GM20000 (cell line): ENCODE measurements around the gene SULT4A1.

Source experiments
- DNase-seq: peaks from one replicate; pipeline ENCODE4 v3.0.0; 2012; ENCODE audit warnings: low spot score
- CTCF ChIP-seq: IDR thresholded peaks from 2 replicates; pipeline ENCODE4 v1.5.1; 2012; ENCODE audit warnings: mild to moderate bottlenecking, control low read depth; ENCODE audit errors: extremely low read depth, missing control alignments

Gene SULT4A1

DNA sequence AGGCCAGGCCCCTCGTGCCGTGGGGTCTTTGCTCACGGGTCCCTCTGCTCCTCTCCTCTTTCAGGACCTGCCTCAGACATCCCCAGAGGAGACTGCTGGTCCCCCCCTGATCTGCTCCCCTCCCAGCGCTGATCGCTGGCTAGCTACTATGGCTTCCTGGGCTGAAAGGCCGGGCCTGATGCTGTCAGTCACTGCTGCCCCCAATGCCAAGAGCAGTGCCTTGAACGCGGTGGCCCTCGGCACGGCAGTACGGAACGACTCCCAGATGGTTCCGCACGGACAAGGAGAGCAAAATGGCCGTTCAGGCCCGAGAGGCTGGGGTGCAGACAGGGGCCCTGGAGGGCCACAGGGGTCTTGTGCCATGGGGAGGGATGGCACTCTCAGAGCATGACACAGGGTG is 21.5 kb downstream of the SULT4A1 start:
- no peak for DNase-seq
- TF ChIP-seq CTCF, result no peak

GRCh38 chr22:43840431-43840830 is 21.9 kb downstream of the SULT4A1 start:
- TF ChIP-seq CTCF, result no peak
- no peak for DNase-seq

DNA sequence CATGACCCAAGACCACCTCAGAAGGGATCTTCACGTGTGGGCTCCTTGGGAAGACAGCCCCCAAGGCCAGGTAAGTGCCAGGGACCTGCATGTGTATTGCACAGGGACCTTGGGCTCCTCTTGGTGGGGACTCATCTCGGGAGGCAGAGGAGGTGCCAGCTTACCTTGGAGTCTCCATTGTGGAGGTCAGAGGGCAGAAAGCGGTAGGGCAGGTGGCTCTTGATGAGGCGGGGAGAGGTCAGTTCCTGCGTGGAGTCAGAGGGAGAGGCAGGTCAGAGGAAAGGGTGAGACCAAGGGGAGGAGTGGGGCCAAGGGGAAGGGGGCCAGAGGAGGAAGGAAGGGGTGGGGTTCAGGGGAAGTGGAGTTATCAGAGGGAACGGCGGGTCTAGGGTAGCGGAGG is 22.5 kb downstream of the SULT4A1 start:
- DNase-seq, result no peak
- TF ChIP-seq CTCF, result no peak

DNA sequence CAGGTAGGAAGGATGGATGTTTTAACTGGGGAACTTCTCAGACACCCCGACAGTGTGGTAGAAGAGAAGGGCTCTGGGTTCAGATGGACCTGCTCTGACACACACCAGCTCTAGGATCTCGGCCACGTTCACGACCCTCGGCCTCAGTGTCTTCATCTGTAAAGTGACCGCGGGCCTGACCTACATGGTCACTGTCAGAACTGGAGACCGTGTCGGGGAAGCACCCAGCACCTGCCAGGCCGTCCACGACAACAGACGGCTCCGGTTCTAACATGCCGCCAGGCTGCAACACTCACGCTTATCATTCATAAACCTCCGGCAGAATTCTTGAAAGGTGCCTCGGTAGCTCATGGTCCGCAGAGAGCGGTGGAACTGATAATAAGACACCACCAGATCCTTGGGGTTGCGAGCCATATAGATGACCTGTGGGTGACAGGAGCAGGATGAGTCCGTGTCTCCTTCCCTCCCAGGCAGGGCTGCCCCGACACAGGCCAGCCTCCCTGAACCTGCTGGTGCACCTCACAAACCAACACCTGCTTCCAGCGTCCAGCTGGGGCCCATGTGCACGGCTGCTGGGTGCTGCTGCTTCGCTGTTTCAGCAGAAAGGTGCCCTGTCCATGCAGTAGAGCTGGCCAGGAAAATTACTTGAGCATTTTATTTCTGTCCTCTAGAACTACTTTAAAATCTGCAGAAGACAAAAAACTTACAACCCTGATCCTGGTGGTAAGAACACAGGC is 23.6 kb downstream of the SULT4A1 start:
- DNase-seq, result no peak
- no peak for TF ChIP-seq CTCF

DNA sequence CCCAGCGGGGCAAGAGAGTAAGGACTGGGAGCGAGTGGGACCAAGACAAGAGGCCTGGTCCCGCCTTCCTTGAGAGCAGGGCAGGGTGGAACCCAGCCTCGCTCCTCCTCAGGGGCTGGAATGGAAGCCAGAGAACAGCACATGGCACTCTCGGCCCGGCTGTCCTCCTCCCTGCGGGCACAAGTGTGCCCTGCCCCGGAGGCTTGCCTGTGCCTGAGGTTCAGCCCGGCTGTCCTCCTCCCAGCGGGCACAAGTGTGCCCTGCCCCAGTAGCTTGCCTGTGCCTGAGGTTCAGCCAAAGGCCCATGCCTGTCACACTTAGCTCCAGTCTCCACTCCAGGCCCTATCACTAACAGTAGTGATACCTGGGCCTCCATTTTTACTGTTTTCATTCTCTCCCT is 24.2 kb downstream of the SULT4A1 start:
- DNase-seq, result no peak
- no peak for TF ChIP-seq CTCF

GRCh38 chr22:43837666-43838065 is 24.6 kb downstream of the SULT4A1 start:
- no peak for TF ChIP-seq CTCF
- DNase-seq, result no peak

DNA sequence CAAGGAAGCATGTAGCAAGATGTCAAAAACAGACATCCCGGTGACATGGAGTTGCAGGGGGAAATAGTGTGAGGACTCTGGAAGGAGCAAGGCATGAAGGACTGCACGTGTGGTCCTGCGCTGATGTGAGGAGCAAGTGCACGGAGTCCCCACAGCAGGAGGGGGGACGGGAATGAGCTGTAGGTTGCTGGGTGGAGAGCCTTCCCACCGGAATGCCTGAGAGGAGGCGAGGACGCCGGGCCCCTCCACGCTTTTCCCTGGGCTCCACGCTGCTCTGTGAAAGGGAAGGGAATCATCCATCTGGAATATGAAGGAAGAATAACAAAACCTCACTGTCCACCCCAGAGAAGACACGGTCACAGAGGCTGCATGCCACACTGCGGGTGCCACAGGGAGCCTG is 26.6 kb downstream of the SULT4A1 start:
- no peak for TF ChIP-seq CTCF
- DNase-seq, result no peak
